ENCODE measurements around the gene SNCB.
A peak's percentile ranks its signal among the peaks of the same experiment; 100 is the strongest.

The SNCB gene

GRCh38 chr5:176629853-176630680 is at the start of gene SNCB, which contains the start of gene EIF4E1B:
TSS of gene SNCB (minus strand) at chr5:176630534. CDS start at chr5:176629654, 880 bp downstream.
TSS of gene EIF4E1B (plus strand) at chr5:176630675. CDS start at chr5:176642788, 12,113 bp downstream.
- in situ Hi-C loops (cut with MboI; ENCODE audit: low pct_unique_long_range_greater_than_20kb, low sequenced_read_pairs): no loop called here
- no peak for DNase-seq

- in situ Hi-C loops (cut with MboI; ENCODE audit: low pct_unique_long_range_greater_than_20kb, low sequenced_read_pairs): no loop called here
- DNase-seq: no peak
These were observed 49.3 kb upstream of the SNCB start for GRCh38 chr5:176679365-176680225.

DNA sequence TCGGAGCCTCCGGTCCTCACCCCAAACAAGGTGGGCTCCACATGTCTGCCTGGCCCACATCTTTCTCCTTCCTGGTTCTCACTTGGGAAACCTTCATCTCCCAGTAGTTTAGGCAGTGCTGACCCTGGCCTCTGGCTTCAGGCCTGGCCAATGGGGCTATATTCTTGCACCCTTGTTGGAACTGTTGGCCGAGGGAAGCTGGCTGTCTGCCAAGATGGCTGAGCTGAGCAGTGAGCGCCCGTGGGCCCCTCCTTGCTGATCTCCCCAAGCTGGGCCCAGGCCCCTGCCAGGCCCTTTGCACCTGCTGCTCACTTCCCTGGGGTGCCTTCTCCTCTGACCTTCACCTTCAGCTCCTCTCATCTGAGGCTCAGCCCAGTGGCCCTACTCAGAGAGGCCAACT is 48.2 kb upstream of the SNCB start:
- no peak for DNase-seq

DNA sequence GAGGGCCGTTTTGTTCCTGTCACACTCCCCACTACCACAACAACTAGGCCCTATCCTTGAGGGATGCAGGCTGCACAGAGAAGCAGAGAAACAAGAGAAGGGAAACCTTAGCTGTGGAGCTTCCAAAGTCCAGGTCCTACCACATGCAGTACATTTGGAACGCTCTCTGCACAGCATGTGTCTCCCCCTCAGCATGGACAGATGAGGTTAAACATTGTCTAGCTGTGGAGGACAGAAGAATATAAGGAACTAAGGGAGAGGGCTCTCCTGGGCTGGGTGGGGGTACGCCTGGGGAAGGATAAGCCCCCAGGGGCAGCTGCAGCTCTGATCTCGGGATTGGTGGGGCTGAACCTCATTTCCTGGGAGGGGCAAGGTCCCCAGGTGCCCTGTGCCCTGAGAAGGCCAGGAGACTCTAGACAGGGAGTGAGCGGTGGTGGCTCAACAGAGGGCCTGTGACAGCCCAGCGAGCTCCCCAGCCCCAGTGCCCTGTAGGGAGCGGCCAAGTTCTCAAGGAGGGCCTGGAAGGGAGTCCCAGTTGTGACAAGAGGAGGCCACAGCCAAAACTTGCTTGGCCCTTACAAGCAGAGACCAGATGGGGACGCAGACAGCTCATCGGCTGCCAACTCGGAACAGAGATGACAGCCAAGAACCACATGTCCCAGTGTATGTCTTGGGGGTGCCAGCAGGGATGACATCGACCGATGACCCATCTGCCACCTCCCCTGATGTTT is 47.0 kb upstream of the SNCB start:
- no peak for DNase-seq
- in situ Hi-C loops (cut with MboI; ENCODE audit: low pct_unique_long_range_greater_than_20kb, low sequenced_read_pairs): no loop called here

More for the DNA sequence above, 48.2 kb upstream of the SNCB start:
- in situ Hi-C loops (cut with MboI; ENCODE audit: low pct_unique_long_range_greater_than_20kb, low sequenced_read_pairs): no loop called here

DNA sequence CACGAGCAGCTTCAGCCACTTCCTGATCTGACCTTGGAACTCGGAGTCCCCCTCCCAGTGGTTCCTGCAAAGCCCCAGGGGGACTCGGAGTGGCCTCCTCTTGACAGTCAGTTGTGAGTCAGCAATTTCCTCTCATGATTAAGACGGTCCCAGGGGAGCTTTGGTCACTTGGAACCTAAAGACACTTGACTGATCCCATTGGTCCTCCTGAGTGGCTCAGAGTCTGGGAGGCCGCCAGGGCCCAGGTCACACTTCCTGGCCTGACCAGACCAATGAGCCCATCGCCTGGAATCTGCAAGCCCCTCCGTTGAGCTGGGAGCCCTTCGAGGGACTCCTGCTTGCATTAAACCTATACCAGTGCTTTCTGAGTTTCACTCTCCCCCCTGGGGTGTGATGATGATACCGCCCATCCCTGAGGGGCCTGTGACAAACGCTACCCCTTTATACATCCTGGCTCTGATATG is 46.1 kb upstream of the SNCB start:
- in situ Hi-C loops (cut with MboI; ENCODE audit: low pct_unique_long_range_greater_than_20kb, low sequenced_read_pairs): no loop called here
- no peak for DNase-seq

- DNase-seq: peak; percentile 44
- in situ Hi-C loops (cut with MboI; ENCODE audit: low pct_unique_long_range_greater_than_20kb, low sequenced_read_pairs): no loop called here
These were observed 45.5 kb upstream of the SNCB start for GRCh38 chr5:176675676-176676360.

GRCh38 chr5:176674799-176675198 is 44.5 kb upstream of the SNCB start:
- no peak for DNase-seq
- in situ Hi-C loops (cut with MboI; ENCODE audit: low pct_unique_long_range_greater_than_20kb, low sequenced_read_pairs): loop anchor here (25.0 kb wide), 2 partner anchors 288 to 413 kb away; partner anchors contain the start of gene FGFR4

GRCh38 chr5:176673651-176674583 is 43.6 kb upstream of the SNCB start:
- in situ Hi-C loops (cut with MboI; ENCODE audit: low pct_unique_long_range_greater_than_20kb, low sequenced_read_pairs): loop anchor here (25.0 kb wide), 2 partner anchors 288 to 413 kb away; partner anchors contain the start of gene FGFR4
- DNase-seq: no peak

DNA sequence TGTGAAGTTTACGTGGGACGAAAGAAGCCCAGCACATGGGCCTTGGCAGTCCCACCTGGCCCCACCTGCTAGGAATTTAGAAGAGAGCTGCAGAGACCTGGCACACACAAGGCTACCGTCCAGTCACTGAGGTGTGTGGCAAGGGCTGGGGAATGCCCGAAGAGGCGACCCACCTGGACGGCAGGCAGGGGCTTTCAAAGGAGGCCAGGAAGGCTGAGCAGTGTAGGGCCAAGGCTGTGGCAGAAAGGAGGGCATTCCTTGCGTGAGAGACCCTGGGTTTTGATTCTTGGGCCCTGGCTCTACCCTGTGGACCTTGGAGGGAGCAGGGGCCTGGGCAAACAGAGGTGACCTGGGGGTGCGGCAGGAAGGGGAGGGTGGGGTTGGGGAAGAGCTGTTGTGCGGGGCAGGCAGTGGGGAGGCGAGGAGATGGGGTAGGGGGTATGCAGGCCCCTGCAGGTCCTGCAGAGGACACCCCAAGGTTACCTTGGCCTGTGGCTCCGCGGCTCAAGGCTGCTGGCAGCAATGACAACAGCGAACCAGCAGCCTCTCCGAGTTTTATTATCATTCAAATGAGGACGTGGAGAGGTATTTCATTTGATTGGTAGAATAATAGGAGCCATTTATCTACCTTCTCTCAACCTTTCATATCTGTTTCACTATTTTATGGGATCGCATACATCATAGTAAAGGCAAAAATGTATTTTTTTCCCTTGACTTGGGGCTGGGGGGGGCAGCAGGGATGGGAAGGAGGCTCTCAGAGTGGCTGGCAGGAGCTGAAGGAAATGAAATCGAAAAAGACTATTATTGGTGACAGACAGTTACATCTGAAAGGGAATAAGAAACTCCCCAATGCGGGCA is 41.8 kb upstream of the SNCB start:
- in situ Hi-C loops (cut with MboI; ENCODE audit: low pct_unique_long_range_greater_than_20kb, low sequenced_read_pairs): loop anchor here (25.0 kb wide), 2 partner anchors 290 to 415 kb away; partner anchors contain the start of gene FGFR4
- no peak for DNase-seq

DNA sequence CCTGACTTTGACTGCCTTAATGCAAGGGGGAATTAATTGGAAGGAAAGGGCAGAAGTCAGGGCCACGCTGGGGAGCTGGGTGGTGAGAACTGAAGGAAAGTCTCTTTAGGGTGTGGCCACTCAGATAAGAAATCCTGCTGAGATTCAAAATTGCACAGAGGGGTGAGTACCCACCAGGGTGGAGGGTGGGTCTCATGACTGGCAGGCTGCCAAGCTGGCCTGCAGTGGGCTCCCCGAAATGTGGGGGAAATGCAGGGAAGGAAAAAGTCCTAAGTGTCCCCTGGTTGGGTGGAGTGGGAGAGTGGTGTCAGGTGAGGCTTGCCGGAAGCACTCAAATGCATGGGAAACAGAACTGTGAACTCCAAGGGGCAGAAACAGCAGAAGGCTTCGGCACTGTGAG is 41.1 kb upstream of the SNCB start:
- DNase-seq: no peak
- in situ Hi-C loops (cut with MboI; ENCODE audit: low pct_unique_long_range_greater_than_20kb, low sequenced_read_pairs): loop anchor here (25.0 kb wide), 2 partner anchors 291 to 416 kb away; partner anchors contain the start of gene FGFR4

DNA sequence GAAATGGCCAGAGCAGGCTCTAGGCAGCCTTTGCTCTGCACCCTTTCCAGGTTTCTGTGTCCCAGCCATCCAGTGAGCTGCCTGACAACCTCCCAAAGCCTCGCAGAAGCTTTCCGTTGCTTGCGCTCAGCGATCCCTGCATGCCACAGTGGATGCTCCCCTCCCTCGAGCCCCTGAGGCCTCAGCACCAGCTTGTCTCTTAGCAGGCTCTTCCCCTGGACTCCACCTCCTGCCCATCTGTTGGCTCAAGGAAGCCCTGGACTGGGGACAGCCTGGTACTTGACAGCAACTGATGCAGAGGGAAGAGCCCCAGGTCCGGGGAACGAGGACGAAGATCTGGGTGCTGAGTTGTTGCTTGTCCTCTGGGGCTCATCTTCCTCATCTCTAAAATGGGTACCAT is 40.1 kb upstream of the SNCB start:
- no peak for DNase-seq
- in situ Hi-C loops (cut with MboI; ENCODE audit: low pct_unique_long_range_greater_than_20kb, low sequenced_read_pairs): loop anchor here (25.0 kb wide), 2 partner anchors 292 to 417 kb away; partner anchors contain the start of gene FGFR4

DNA sequence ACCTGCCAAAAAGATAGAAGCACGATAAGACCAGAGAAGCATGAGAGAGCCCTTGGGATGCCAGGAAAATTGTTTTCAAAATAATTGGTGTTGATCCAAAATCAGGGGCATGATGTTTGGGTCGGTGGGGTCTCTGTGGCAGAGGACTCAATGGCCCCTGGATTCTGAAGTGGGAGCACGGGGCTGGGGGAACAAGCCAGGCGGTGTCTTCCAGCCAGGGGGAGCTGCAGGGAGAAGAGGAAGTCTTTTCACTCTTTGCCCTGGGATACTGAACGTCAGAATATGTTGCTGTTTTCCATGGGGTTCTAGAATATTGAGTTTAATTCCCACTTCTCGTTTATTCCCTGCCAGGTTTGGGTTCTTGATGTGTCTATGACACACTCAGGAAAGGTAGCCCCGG is 37.3 kb upstream of the SNCB start:
- DNase-seq: no peak
- in situ Hi-C loops (cut with MboI; ENCODE audit: low pct_unique_long_range_greater_than_20kb, low sequenced_read_pairs): loop anchor here (25.0 kb wide), 2 partner anchors 295 to 420 kb away; partner anchors contain the start of gene FGFR4

GRCh38 chr5:176665517-176665916 is 35.2 kb upstream of the SNCB start:
- DNase-seq: no peak
- in situ Hi-C loops (cut with MboI; ENCODE audit: low pct_unique_long_range_greater_than_20kb, low sequenced_read_pairs): loop anchor here (25.0 kb wide), 2 partner anchors 297 to 422 kb away; partner anchors contain the start of gene FGFR4

DNA sequence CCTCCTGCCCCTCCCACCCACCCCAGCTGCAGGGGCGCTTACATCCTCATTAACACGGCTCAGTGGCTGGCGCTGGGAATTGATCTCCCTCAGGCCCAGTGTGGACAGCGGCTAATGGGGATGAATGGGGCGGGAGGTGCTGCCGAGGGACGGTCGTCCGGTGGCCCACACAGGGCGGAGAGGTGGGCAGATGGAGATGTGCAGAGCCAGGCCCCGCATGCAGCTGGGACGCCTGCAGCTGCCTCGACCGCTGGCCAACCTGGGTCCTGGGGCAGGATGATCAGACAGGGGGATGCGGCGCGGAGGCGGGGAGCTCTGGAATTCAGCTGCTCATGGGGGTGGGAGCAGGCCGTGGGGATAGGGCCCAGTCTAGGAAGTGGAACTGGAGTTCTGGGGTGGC is 34.6 kb upstream of the SNCB start:
- in situ Hi-C loops (cut with MboI; ENCODE audit: low pct_unique_long_range_greater_than_20kb, low sequenced_read_pairs): loop anchor here (25.0 kb wide), 2 partner anchors 297 to 422 kb away; partner anchors contain the start of gene FGFR4
- DNase-seq: no peak

DNA sequence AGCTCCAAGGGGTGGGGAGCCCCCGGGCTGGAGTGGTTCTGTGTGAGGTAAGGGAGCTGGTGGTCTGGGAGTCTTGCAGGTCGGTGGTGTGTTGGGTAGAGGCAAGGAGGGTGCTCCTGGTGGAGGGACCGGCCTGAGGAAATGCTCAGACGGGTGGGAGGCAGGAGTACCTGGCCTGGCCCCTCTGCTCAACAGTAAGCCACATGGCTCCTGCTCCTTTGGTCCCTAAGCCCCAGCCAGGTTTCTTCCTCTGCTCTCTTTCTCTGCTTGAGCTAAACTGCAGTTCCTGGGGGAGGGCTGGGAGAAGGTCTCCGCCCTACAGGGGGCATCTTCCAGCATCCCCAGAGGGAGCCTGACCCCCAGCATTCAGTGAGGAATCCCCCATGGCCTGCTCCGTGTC is 34.1 kb upstream of the SNCB start:
- DNase-seq: no peak
- in situ Hi-C loops (cut with MboI; ENCODE audit: low pct_unique_long_range_greater_than_20kb, low sequenced_read_pairs): loop anchor here (25.0 kb wide), 2 partner anchors 298 to 423 kb away; partner anchors contain the start of gene FGFR4

DNA sequence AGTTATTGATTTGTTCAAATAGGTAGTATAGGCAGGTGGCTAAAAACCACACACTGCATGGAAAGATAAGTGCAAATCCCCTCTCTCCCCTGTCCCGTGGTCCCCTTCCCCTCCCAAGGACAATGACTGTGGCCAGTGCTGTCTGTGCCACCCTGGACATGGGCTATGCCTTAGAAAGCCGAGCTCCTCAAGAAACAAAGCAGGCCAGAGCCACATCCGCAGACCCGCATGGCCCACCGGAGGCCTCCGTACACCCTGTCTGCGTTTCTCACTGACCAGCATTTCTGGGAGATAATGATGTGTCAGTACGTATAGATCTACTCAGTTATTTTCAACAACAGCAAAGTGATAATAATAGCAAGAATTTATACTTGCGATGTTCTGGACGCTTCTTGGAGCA is 33.2 kb upstream of the SNCB start:
- DNase-seq: no peak
- in situ Hi-C loops (cut with MboI; ENCODE audit: low pct_unique_long_range_greater_than_20kb, low sequenced_read_pairs): loop anchor here (25.0 kb wide), 2 partner anchors 299 to 424 kb away; partner anchors contain the start of gene FGFR4
